Esophagus muscularis mucosa (tissue), 4 donors: Measurements from ENCODE around the gene SLC22A2.

Experiments used
- CTCF ChIP-seq, 3 experiments: fragments of 200-600 bp in 2 of 3; fragments of 450-650 bp in 1 of 3; sonication (generic) in 2 of 3; IDR thresholded peaks; one replicate each; pipeline ENCODE4 v1.5.1; 2017 to 2019; ENCODE audit warnings: antibody characterized with exemption in 3 of 3, mild to moderate bottlenecking in 2 of 3, moderate library complexity in 1 of 3
- EP300 ChIP-seq: sonication (generic); formaldehyde crosslinking; IDR thresholded peaks from one replicate; pipeline ENCODE4 v1.6.1; 2017; ENCODE audit warnings: antibody characterized with exemption
- POLR2A ChIP-seq: fragments of 450-650 bp; IDR thresholded peaks from one replicate; pipeline ENCODE4 v1.6.1; 2017; ENCODE audit warnings: antibody characterized with exemption, moderate library complexity, mild to moderate bottlenecking, low read depth
- POLR2AphosphoS5 ChIP-seq, 2 donors: sonication (generic); formaldehyde crosslinking; IDR thresholded peaks; one replicate each; pipeline ENCODE4 v1.6.1; 2017; ENCODE audit warnings: antibody characterized with exemption in 2 of 2

DNA sequence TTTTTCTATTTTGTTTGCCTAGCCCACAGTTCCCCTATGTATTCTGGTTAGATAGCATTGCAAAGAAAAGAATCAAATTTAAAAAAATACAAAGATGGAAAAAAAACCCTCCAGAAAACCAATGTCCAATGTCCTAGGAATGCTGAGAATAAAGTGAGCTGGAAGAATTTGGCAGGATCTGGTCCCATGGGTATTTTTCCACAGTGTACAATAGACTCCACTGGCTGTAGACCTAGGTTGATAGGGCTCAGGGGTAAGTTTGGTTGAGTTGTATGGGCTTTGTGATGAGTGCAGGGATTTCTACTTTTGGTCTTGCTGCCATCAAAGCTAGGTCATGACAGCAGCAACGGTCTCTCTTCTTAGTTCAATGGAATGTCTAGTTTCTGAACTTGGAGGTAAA is 41.5 kb downstream of the SLC22A2 start:
- TF ChIP-seq POLR2A: no peak
- TF ChIP-seq POLR2AphosphoS5 (IDR thresholded peaks at IDR 0.05): no peak
- TF ChIP-seq CTCF (IDR thresholded peaks at IDR 0.05): no peak
- TF ChIP-seq EP300: no peak
